ENCODE results near the gene PPM1H. TPM values are rescaled to one million over a fixed set of nuclear protein-coding genes. Genes with fewer than 3 reads are reported as not detected.

The PPM1H gene
- total RNA-seq, 1 donor from 2014 or later = 21.6 TPM

DNA sequence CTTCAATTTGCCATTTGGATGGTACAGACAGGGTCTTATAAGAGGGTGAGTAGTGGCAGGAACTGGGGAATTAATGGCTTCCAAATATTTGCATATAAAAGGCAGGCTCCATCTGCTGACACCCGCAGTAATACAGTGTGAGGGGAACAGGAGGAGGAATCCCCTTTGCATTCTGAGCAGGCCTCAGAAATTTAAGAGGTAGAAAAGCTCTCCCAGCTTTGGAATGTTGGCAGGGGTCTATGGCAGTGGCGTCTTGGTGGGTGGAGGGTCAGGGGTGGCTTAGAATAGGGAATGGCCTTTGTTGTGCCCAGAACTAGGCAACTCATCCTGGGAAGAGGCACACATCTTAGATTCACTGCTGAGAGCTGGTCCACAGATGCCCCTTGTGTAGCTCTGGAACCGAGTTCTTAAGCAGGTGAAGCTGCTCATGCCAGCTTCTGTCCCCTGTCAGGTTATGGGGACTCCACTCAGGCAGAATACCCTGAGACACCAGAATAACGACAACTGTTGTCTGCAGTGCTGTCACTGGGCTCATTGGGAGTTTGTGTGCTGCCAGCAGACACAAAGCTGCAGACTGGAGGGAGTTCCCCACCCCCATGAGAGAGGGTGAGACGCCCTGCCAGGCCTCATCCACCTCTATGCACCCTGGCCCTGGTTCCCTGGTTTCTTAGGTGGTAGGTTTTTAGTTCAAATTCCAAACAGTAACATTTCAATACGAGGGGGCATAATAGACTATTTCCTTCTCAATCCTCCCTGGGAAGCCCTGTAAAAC, 278.2 kb downstream of the PPM1H start:
- H3K27me3 ChIP-seq (ENCODE audit: control insufficient read depth, insufficient read depth, low read length) = no peaks in the 10 kb centered on the region
- TF ChIP-seq, protein P1, sequence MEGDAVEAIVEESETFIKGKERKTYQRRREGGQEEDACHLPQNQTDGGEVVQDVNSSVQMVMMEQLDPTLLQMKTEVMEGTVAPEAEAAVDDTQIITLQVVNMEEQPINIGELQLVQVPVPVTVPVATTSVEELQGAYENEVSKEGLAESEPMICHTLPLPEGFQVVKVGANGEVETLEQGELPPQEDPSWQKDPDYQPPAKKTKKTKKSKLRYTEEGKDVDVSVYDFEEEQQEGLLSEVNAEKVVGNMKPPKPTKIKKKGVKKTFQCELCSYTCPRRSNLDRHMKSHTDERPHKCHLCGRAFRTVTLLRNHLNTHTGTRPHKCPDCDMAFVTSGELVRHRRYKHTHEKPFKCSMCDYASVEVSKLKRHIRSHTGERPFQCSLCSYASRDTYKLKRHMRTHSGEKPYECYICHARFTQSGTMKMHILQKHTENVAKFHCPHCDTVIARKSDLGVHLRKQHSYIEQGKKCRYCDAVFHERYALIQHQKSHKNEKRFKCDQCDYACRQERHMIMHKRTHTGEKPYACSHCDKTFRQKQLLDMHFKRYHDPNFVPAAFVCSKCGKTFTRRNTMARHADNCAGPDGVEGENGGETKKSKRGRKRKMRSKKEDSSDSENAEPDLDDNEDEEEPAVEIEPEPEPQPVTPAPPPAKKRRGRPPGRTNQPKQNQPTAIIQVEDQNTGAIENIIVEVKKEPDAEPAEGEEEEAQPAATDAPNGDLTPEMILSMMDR (IDR thresholded peaks at IDR 0.05; ENCODE audit: insufficient read depth, low read length, poor library complexity, severe bottlenecking) = no peak
- DNase-seq (ENCODE audit: low read depth) = no peak
- H3K36me3 ChIP-seq (ENCODE audit: control insufficient read depth, insufficient read depth, low read length) = no peaks in the 10 kb centered on the region
- no peak overlapping the region for H3K4me3 ChIP-seq (ENCODE audit: low read depth, low read length)

DNA sequence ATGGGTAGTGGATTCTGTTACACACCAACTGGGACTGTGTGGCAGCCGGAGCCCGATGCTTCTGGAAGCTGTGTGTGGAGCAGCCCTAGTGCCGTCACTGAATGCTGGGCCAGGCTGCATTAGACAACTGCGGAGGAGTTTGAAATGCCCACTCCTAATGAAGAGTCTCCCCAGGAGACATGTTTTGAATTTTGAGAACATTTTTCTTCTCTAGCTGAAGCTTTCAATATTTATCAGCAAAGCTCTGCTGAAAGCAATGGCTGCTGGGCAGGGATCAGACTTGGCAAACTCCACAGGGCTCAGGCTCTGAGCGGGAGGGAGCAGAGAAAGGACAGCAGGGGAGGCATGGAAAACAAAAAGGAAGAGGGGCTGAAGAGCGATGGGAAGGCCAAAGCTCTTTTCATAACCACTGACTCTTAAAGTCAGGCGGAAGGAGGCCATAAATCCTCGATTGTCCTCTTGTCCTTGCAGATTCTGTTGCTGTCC, 279.2 kb downstream of the PPM1H start:
- TF ChIP-seq, protein P1 (IDR thresholded peaks at IDR 0.05; ENCODE audit: insufficient read depth, low read length, poor library complexity, severe bottlenecking) = no peak
- no peak for DNase-seq (ENCODE audit: low read depth)
- Histone ChIP-seq H3K4me3 (ENCODE audit: low read depth, low read length) (no peak overlapping the region), H3K36me3 (ENCODE audit: control insufficient read depth, insufficient read depth, low read length) (no peaks in the 10 kb centered on the region), H3K27me3 (ENCODE audit: control insufficient read depth, insufficient read depth, low read length) (no peaks in the 10 kb centered on the region)

DNA sequence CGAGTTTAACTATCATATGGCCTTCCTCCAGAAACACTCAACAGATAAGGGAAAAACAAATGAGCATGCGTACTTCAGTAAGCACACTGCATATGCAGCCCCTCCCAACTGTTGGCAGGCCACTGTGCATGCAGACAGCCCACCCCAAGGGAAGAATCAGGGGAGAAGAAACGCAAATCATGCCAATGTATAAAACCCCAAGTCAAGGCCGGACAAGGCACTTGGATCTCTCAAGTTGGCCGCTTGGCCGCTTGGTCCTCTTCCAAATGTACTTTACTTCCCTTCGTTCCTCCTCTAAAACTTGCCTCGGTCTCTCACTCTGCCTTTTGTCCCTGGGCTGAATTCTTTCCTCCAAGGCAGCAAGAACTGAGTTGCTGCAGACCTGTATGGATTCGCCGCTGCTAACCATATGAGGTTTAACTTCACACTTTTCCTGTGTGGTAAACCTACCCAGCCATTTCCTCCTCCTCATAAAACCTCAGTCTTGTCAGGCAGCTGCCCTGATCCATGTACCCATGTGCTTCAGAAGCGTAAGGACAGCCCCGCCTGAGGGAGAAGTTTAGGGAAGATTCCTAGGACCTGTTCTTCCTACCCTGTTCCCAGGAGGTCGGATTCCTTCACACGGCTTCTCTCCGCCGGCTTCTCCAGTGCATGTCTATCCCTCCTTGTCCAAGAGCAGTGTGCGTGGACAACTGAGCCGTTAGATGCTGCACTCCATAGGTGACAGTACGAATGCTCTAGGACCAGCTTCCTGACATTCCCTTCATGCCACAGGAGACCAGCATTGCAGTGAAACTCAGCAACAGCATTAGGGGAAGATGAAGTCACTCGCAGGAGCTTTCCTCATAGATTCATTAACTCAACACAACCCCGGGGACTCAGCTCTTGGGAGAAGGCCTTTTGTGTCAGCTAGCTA, 280.4 kb downstream of the PPM1H start:
- H3K4me3 ChIP-seq (ENCODE audit: low read depth, low read length) = no peak overlapping the region
- no peak for DNase-seq (ENCODE audit: low read depth)
- H3K36me3 ChIP-seq (ENCODE audit: control insufficient read depth, insufficient read depth, low read length) = no peaks in the 10 kb centered on the region
- TF ChIP-seq, protein P1 (IDR thresholded peaks at IDR 0.05; ENCODE audit: insufficient read depth, low read length, poor library complexity, severe bottlenecking) = no peak
- no peaks in the 10 kb centered on the region for H3K27me3 ChIP-seq (ENCODE audit: control insufficient read depth, insufficient read depth, low read length)

DNA sequence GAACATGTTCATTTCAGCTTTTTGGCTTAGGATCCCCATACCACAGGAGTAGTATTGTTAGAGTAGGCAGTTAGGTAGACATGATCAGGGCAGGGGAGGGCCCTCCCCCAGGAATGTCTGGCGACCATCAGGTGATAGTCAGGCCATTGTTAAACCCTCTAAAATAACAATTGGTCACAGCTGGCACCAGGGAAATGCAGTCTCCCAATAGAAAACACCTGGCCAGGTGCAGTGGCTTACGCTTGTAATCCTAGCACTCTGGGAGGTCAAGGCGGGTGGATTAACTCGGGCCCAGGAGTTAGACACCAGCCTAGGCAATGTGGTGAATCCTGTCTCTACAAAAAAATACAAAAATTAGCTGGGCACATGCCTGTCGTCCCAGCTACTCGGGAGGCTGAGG, 281.2 kb downstream of the PPM1H start:
- no peaks in the 10 kb centered on the region for H3K36me3 ChIP-seq (ENCODE audit: control insufficient read depth, insufficient read depth, low read length)
- H3K27me3 ChIP-seq (ENCODE audit: control insufficient read depth, insufficient read depth, low read length) = no peaks in the 10 kb centered on the region
- no peak for DNase-seq (ENCODE audit: low read depth)
- no peak overlapping the region for H3K4me3 ChIP-seq (ENCODE audit: low read depth, low read length)
- TF ChIP-seq, protein P1 (IDR thresholded peaks at IDR 0.05; ENCODE audit: insufficient read depth, low read length, poor library complexity, severe bottlenecking) = no peak

DNA sequence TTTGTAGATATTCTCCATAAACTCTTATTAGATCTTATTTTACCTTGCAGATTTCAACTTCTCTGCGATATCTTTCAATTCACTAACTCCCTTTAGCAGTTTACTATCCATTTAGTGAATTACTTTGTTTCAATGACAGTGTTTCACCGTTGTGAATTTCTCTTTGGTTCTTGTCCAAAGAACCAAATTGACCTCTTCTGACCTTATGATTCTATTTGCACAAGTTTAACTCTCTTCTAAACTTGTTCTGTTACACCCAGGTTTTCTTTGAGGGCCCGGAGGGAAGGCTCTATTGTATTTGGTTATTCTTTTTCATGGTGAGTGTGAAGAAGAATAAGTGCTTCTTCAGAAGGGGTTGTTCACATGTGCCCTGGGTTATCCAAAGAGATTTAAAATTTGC, 281.6 kb downstream of the PPM1H start:
- DNase-seq (ENCODE audit: low read depth) = no peak
- TF ChIP-seq, protein P1 (IDR thresholded peaks at IDR 0.05; ENCODE audit: insufficient read depth, low read length, poor library complexity, severe bottlenecking) = no peak
- Histone ChIP-seq H3K36me3 (ENCODE audit: control insufficient read depth, insufficient read depth, low read length) (no peaks in the 10 kb centered on the region), H3K27me3 (ENCODE audit: control insufficient read depth, insufficient read depth, low read length) (no peaks in the 10 kb centered on the region), H3K4me3 (ENCODE audit: low read depth, low read length) (no peak overlapping the region)

Measured in kidney epithelial cell (primary cell).